CD4-positive, alpha-beta T cell treated with Interleukin-6 at 100 ng/mL for 8 hours (primary cell): Measurements from ENCODE around the gene PAFAH1B2.

Source experiments
- DNase-seq: peaks from one replicate; pipeline ENCODE4 v3.0.0-alpha.2; 2020; ENCODE audit warnings: mixed read lengths, low spot score

PAFAH1B2 gene

DNA sequence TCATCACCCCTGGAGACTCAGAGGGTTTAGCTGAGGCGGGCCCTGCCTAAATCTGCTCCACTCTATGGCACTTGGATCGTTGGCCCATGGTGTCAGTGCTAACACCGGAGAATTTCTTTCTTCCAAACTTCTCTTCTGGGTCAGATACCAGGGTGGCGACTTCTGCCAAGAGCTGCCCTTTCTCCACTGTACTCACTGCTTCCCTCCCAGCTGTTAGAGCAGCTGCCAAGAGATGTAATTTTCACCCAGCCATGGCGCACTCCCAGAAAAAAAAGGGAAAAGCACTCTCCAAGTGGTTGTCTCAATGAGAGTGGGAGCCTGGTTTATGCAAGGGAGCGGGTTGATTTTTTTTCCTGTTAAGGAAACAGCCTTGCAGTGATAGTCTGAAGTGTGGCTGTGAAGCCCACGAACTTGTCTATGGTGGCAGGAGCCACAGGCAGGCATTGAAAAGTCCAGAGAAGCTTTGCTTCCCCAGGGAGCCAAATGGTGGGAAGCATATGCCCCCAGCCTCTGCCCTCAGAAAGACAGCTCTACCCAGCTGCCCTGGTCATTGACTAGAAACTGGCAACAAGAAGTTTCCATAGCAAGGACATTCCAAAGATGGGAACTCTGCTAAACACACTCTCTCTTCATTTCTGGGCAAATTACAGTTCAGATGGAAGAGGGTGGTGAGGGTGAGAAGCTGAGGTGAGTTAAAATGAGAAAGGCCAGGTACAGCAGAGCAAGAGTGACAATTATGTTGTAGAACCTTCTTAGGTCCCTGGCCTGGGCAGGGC, 77.1 kb downstream of the PAFAH1B2 start:
- DNase-seq = no peak

DNA sequence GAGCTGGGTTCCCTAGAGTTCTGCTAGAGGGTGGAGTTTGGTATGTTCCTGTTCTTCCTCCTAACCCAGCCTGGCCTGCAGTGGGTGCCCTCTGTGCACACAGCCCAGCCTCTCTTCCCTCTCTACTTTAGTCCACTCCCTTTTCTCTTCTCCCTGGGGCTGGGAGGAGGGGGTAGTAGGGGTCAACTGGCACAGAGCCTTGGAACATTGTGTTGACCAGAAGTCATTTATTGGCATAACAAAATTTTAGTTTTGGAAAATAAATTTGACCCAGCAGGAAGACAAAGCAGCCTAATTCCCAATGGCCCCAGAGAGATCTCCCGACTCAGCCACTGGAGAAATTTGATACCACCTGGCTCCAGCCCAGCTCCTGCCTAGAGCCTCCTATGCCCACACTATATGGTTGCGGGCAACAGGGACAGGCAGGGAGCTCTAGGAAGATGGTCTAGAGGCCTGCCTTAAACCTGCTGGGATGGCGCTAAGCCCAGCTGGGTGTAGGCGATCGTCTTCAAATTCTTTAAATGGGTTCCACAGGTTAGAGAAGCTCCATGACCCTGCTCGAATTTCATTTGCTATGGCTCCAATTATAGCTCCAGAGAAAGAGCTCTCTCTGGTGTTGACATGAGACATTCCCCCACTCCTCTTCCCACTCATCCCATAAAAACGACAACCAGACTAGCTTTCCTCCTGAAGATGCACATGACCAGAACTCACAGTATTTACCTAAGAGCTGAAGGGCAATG, 77.9 kb downstream of the PAFAH1B2 start:
- no peak for DNase-seq

DNA sequence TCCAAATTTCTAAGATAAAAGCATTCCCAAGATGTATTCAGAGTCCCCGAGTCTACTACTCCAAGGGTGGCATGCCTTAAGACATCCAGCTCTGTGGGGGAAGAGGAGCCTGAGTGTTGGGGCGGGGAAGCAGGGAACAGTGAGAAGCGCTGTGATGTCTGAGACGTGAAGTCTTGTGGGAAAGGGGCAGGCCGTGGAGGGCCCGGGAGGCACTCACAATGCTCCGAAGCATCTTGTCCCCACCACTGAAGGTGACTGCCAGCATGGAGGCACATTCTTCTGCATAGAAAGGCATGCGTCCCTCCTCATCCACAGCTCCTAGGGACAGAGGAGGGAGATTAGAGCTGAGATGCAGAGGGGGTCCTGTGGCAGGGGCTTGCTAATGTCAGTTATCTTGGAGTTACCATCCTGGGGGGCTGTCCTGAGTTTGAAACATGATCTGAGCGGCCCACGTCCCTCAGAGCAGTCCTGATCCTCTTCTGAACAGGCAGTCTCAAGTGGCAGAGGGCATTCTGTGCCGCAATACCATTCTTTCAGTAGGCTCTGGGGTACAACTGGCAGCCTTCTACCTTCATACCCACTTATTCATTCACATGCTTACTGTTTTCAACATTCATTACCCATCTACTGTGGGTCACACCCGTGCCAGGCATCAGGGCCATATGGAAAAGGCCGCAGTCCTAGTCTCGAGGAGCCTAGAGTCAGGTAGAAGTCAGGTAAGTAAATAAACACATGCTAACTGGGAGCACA, 79.1 kb downstream of the PAFAH1B2 start:
- DNase-seq = no peak

DNA sequence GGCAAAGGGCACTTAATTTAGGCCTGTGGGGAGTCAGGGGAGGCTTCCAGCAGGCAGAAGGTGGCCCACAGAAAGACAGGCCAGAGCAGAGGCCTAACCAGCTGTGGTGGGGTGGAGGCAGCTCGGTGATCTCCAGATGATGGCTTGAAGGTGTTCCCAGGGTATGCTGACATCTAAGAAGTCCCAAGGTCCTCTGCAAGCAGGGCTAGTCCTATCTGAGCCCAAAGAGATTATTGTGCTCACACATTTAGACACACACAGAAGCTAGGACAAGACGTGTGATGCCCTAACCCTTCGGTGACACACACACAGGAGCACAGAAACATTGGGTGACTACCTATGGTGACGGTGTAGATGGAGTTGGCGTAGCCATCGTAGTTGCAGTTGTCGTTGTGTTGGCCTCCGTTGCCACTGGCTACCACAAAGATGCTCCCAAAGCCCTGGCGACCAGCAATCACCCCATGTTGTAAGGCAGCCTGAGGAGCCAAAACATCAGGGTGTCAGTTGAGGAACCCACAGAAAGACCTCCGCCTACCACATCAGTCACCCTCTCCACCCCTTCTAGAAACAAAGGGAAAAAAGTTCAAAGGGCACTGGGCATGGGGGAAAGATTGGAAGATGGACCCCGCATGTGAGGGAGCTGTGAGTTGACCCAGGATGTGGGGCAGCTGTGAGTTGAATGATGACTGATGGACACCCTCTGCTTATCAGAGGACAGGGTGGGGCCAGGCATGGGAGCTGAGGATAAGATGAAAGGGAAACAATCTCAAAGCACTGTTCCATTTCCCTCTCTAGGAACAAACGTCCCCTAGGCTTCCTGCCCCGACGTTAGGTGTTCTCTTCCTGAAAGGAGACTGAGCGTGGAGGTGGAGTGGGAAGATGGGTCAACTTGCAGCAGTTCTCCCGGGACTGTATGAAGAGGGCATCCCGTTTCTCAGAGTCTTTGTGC, 79.9 kb downstream of the PAFAH1B2 start:
- DNase-seq = no peak

DNA sequence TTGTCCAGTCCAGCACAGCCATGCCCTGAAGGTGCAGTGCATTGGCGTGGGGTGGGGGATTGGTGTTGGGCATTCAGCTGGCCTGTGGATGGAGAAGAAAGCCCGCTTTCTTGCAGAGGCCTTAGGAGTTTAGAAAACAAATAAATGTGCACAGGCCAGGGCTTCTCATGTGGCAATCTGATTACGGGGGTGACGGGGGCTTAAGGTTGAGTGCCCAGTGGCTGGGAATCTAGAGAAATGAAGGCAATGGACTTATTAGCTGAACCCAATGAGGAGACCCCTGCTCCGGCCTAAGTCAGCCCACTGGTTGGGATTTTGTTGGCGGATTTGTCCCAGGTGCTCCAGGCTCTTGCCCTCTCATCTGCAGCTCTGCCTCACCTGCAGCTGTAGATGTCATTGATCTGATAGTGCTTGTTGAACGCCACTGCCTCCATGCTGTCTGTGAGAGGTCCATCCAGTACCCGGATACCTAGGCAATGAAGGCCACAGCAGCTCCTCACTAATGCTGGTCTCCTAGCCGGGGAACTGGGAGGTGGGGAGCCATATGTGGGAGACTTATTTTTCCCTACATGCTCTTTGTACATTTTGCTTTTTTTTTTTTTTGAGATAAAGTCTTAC, 81.6 kb downstream of the PAFAH1B2 start:
- no peak for DNase-seq
